D721Med (cell line): ENCODE data around the gene GALNT10.

Source experiments
- DNase-seq: peaks from one replicate; pipeline ENCODE4 v3.0.0; 2011; ENCODE audit warnings: low spot score; ENCODE audit not compliant: insufficient read length
- FAIRE-seq: peaks from 2 replicates; lab custom pipeline; 2011; peaks lifted over from hg19 to GRCh38; lab: Jason Lieb, UNC
- TF ChIP-seq, protein P1 (sequence below): IDR thresholded peaks from 2 replicates; pipeline ENCODE4 v1.5.1; 2012; ENCODE audit warnings: mild to moderate bottlenecking, control low read depth; ENCODE audit not compliant: insufficient read depth; ENCODE audit errors: missing control alignments

Gene GALNT10

DNA sequence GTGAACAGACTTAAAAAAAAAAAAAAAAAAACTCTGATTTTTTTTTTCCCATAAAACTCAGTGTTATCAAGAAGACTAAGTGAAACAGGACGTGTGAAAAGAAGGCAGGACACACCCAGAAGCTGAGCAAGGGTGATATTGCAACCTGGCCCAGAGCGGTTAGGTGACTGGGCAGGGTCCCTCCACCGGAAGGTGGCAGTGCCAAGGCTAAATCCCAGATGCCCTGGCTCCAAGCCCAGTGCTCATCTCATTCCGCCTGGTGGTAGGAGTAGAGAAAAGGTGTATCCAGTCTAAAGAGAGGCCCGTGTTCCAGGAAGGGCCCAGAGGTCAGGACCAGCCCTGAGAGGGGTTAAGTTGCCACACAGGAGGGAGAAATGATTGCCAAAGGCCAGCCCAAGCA, 203.8 kb downstream of the GALNT10 start:
- FAIRE-seq, result no peak
- DNase-seq, result no peak
- TF ChIP-seq, protein P1, sequence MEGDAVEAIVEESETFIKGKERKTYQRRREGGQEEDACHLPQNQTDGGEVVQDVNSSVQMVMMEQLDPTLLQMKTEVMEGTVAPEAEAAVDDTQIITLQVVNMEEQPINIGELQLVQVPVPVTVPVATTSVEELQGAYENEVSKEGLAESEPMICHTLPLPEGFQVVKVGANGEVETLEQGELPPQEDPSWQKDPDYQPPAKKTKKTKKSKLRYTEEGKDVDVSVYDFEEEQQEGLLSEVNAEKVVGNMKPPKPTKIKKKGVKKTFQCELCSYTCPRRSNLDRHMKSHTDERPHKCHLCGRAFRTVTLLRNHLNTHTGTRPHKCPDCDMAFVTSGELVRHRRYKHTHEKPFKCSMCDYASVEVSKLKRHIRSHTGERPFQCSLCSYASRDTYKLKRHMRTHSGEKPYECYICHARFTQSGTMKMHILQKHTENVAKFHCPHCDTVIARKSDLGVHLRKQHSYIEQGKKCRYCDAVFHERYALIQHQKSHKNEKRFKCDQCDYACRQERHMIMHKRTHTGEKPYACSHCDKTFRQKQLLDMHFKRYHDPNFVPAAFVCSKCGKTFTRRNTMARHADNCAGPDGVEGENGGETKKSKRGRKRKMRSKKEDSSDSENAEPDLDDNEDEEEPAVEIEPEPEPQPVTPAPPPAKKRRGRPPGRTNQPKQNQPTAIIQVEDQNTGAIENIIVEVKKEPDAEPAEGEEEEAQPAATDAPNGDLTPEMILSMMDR, result no peak

DNA sequence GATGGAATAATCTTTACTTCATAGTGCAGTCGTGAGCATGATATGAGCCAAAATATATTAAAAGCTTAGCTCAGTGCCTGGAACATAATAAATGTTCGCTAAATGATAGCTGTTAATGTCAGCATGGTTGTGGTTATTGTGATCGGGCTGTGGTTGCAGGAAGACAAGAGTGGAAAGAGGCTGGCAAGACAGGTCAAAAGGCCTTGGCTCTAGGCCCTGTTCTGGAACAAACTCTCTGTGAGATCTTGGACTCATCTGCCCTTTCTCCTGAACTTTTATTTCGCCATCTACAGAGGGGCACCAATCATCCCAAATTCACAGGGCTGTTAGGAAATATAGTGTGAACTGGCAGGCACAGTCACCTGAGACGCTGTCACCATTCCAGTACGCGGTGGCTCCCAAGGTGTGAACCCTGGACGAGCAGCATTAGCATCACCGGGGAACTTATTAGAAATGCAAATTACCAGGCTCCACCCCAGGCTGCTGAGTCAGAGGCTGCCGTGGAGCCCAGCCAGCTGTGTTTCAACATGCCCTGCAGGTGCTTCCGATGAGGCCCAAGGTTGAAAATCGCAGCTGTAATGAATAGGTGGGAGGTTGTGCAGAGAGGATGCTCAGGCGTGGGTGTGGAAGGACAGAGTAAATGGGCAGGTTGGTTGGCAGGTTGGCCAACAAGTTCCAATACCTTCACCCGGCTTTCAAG, 205.0 kb downstream of the GALNT10 start:
- no peak for DNase-seq
- TF ChIP-seq, protein P1, result no peak
- no peak for FAIRE-seq

DNA sequence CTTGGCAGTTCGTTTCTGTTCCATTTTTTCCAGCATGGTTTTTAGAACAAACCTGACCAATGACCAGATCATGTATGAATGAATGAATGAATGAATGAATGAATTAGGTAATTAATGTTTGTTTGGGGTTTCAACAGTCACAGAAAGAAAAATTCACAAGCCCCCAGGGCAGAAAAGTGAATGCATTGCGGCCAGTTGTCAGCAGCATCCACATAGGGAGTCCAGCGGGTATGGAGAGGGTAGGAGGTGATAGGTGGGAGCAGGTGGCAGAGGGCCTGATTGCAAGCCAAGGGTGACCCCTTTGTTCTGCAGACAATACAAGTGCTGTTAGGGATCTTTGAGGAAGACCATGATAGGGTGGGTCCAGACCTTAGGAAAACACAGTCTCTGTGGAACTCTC, 205.6 kb downstream of the GALNT10 start:
- TF ChIP-seq, protein P1, result no peak
- DNase-seq (no peak), FAIRE-seq (no peak)

DNA sequence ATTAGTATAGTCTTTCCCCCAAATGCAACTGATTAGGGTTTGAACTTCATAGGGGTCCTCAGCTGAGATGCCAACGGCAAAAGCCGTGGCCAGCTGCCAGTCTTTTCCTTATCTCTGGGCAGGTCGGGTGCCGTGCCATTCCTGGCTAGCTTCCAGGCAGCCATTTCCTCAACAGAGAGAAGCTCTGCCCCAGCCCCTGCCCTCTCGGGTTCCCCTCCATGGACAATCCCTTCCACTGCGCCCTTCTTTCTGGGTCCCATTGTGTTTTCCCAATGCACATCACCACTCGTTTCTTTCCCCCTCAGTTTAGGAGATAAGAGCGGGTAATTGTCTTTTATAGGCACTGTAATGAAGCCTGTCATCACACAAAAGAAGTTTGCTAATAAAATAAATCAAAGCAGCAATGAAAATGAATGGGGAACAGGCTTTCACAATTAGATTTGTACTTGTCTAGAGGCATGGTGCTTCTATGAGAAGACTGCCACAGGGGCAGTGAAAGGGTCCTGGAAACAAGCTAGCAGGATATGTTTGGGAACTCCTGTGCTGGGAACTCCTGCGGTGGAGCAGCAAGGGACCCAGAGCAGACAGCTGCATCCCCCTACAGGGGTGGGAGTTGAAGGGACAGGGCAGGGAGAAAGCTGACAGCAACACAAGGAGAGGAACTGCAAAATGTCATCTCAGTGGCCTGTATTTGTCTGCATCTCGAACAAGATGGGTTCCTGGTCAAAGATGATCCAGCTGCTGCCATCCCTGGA, 207.3 kb downstream of the GALNT10 start:
- no peak for FAIRE-seq
- no peak for DNase-seq
- TF ChIP-seq, protein P1, result no peak

DNA sequence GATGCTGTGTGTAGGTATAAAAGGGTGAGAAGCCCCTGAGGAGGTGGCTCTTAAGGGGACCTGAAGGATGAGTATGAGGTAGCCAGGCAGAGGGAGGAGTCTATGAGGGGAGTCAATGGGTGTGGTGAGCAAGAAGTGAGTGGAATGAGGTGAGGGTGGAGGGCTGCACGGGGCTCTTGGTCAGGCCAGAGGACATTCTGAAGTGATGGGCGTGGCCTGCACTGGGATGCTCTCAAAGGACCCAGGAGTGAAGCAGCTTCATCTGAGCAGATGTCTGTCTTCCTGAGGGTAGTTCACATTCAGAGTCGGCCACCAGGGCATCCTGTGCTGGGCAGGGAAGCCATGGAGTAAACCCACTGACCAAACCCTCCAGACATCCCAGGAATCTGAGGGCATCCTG, 210.1 kb downstream of the GALNT10 start:
- DNase-seq (no peak), FAIRE-seq (no peak)
- TF ChIP-seq, protein P1, result no peak

DNA sequence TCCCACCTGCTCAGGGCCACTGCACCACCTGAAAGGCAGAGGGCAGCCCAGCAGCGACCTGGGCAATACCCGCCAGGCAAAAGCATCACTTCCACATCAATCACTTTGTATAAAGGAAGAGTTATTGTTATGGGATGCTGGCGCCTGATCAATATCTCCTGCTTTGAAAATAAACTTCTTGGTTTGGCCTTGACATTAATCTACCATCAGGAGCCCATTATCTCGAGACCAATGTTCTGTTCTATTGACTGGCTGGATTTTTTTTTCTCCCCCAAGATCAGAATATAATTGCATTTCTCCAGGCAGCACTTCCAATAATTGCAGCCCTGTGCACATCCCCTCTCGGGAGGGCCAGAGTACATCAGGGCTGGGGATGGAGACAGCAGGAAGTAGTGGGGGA, 210.8 kb downstream of the GALNT10 start:
- no peak for DNase-seq
- no peak for FAIRE-seq
- TF ChIP-seq, protein P1, result no peak

DNA sequence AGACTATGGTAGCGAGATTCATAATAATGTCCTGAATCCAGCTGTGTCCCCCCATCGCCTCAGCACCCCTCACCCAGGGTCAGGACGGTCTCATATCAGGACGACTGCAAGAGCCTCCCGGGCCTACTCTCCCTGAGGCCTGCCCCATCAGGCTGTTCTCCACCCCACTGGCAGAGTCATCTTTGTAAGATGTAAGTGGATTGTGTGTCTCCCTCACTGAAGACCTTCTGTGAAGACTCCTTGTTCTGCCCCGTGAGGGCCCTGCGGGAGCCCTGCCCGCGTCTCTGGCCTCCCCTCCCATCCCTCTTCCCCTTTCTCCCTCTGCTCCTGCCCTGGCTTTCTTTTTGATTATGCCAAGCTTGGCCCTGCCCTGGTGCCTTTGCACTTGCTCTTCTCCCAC, 211.4 kb downstream of the GALNT10 start:
- DNase-seq (no peak), FAIRE-seq (no peak)
- TF ChIP-seq, protein P1, result no peak
